Coronary artery (tissue), 2 donors: ENCODE data around the gene IL1A.
A peak's percentile ranks its signal among the peaks of the same experiment; 100 is the strongest.

Experiments used
- DNase-seq: peaks from one replicate; pipeline ENCODE4 v3.0.0-alpha.2; 2017; ENCODE audit warnings: low spot score
- H3K27ac ChIP-seq, 2 donors: fragments of 200-600 bp; sonication (generic); one replicate each; pipeline ENCODE4 v1.5.1; 2016 to 2019
- H3K4me3 ChIP-seq: fragments of 200-600 bp; sonication (generic); 2 replicates; pipeline ENCODE4 v1.5.1; 2016; ENCODE audit warnings: mild to moderate bottlenecking, moderate library complexity
- CTCF ChIP-seq: fragments of 200-600 bp; sonication (generic); IDR thresholded peaks from one replicate; pipeline ENCODE4 v1.5.1; 2019; ENCODE audit warnings: antibody characterized with exemption

The IL1A gene

GRCh38 chr2:112733871-112734270 lies 50.4 kb downstream of the IL1A start:
- no peak for DNase-seq
- no peak overlapping the region for H3K27ac ChIP-seq

GRCh38 chr2:112733456-112733855 lies 50.8 kb downstream of the IL1A start:
- Histone ChIP-seq H3K27ac (no peak overlapping the region), H3K4me3 (no peak overlapping the region)
- TF ChIP-seq CTCF, result no peak
- DNase-seq, result no peak

More at GRCh38 chr2:112733871-112734270, 50.4 kb downstream of the IL1A start:
- TF ChIP-seq CTCF, result no peak
- H3K4me3 ChIP-seq, result no peak overlapping the region

GRCh38 chr2:112731479-112731878 lies 52.8 kb downstream of the IL1A start:
- no peak for TF ChIP-seq CTCF
- no peak overlapping the region for H3K27ac ChIP-seq
- H3K4me3 ChIP-seq, result no peak overlapping the region
- no peak for DNase-seq

- DNase-seq, result no peak
- H3K4me3 ChIP-seq, result no peak overlapping the region
- no peak overlapping the region for H3K27ac ChIP-seq
- no peak for TF ChIP-seq CTCF
These were observed 53.5 kb downstream of the IL1A start for GRCh38 chr2:112730791-112731190.

- TF ChIP-seq CTCF, result no peak
These were observed 54.1 kb downstream of the IL1A start for GRCh38 chr2:112730216-112730615.

GRCh38 chr2:112728378-112729175 lies 55.7 kb downstream of the IL1A start:
- no peak for TF ChIP-seq CTCF
- no peak overlapping the region for H3K27ac ChIP-seq

More at GRCh38 chr2:112730216-112730615, 54.1 kb downstream of the IL1A start:
- H3K27ac ChIP-seq, result no peak overlapping the region
- H3K4me3 ChIP-seq, result no peak overlapping the region
- DNase-seq, result no peak

GRCh38 chr2:112728029-112728362 lies 56.3 kb downstream of the IL1A start:
- no peak for DNase-seq
- no peak overlapping the region for H3K27ac ChIP-seq
- no peak for TF ChIP-seq CTCF
- H3K4me3 ChIP-seq, result no peak overlapping the region

More at GRCh38 chr2:112728378-112729175, 55.7 kb downstream of the IL1A start:
- H3K4me3 ChIP-seq, result no peak overlapping the region
- DNase-seq, result peak; percentile 60
